Activated CD8-positive, alpha-beta T cell treated with anti-CD3 and anti-CD28 coated beads for 36 hours (primary cell): ENCODE results near the gene XRCC3. TPM values are rescaled to one million over a fixed set of nuclear protein-coding genes. Genes with fewer than 3 reads are reported as not detected.

Source experiments
- ATAC-seq: fragments of 200-7000 bp; cut with Tn5 transposase; one replicate; pipeline ENCODE4 v1.10.0; 2021; ENCODE audit warnings: mild to moderate bottlenecking, moderate library complexity
- CTCF ChIA-PET: fragments of 350-600 bp; sonication (Branson Sonifier 250); formaldehyde crosslinking; loops from one replicate; lab custom pipeline; 2021; ENCODE audit warnings: antibody characterized with exemption; lab: Charles Lee
- POLR2A ChIA-PET: fragments of 350-600 bp; sonication (Branson Sonifier 250); formaldehyde crosslinking; loops from one replicate; lab custom pipeline; 2021; ENCODE audit warnings: antibody characterized with exemption; lab: Charles Lee
- DNase-seq: peaks from one replicate; pipeline ENCODE4 v3.0.0-alpha.2; 2020
- H3K27ac Mint-ChIP-seq: one replicate; pipeline ENCODE4 v1.8.0; 2021; ENCODE audit warnings: mild to moderate bottlenecking, mixed read lengths
- H3K27me3 Mint-ChIP-seq: one replicate; pipeline ENCODE4 v1.8.0; 2021; ENCODE audit warnings: mixed read lengths
- H3K36me3 Mint-ChIP-seq: one replicate; pipeline ENCODE4 v1.8.0; 2021; ENCODE audit warnings: low read depth, mixed read lengths
- H3K4me1 Mint-ChIP-seq: one replicate; pipeline ENCODE4 v1.8.0; 2021; ENCODE audit warnings: low read depth, mixed read lengths
- H3K4me3 Mint-ChIP-seq: one replicate; pipeline ENCODE4 v1.8.0; 2021; ENCODE audit warnings: mild to moderate bottlenecking, moderate library complexity, mixed read lengths
- H3K9me3 Mint-ChIP-seq: one replicate; pipeline ENCODE4 v1.8.0; 2021; ENCODE audit warnings: mixed read lengths
- CTCF ChIP-seq: fragments of 200-600 bp; IDR thresholded peaks from one replicate; pipeline ENCODE4 v1.8.0; 2022; ENCODE audit warnings: antibody characterized with exemption, mild to moderate bottlenecking
- intact Hi-C: fragments of 100-400 bp; cut with micrococcal nuclease; formaldehyde crosslinking; loops from one replicate; pipeline ENCODE4 v1.10.0; 2022
- total RNA-seq, 2 experiments: library from RNA; stranded (reverse); gene quantifications; one replicate each; pipeline ENCODE4 v1.2.3, GENCODE V29; 2021

The XRCC3 gene
- total RNA-seq, 2 experiments from 2014 or later = 47.3 to 55.2 TPM

DNA sequence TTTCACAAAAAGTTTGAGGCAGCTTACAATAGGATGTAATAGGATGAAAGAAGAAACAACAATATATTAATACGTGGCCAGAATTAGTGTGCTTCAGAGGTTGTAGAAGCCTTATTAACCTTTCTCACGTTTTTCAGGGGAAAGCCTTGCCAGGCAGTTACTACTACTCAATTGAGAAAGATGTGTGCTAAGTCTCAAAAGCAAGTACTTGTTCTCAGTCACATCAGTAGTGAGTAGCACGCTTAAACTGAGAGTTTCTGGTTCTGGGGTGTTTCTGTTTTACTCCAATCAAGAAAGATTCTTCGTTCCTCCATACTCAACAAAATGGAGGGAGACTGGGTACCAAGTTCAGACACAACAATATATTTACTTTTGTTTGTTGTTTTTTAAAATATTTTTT lies 47.6 kb downstream of the XRCC3 start:
- no peak overlapping the region for H3K4me3 Mint-ChIP-seq
- peaks cover 34% of the 10 kb centered on the region for H3K36me3 Mint-ChIP-seq
- no peak for DNase-seq
- POLR2A ChIA-PET = no interaction called here
- H3K4me1 Mint-ChIP-seq = no peaks in the 10 kb centered on the region
- TF ChIP-seq CTCF = no peak
- no peaks in the 10 kb centered on the region for H3K27me3 Mint-ChIP-seq
- CTCF ChIA-PET = interaction anchor here (0.8 to 1.2 kb wide), 3 partner anchors 12 to 233 kb away, joined by 3 to 4 read pairs (median 3); no protein-coding TSS in a partner anchor
- no peak overlapping the region for H3K27ac Mint-ChIP-seq
- intact Hi-C loops = no loop called here
- no peak for ATAC-seq
- no peaks in the 10 kb centered on the region for H3K9me3 Mint-ChIP-seq

DNA sequence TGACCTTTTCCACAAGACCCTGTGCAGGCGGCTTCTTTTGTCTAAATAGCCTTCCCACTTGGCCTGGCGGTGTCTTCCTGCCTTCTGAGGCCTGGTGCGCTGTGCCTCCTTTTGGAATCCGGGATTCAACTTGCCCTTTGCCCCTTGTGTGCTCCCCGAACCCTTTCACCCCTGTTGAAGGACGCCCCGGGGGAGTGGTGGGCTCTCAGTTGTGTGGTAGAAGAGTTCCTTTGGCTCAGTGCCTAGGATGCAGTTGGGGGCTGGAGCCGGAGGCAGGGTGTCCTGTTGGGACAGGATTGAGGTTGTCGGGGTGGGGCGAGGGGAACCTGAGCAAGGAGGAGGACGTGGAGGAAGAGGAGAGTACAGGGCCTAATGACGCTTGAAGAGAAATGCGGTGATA lies 51.7 kb downstream of the XRCC3 start:
- Mint-ChIP-seq H3K27ac (peak overlapping the region; percentile 8), H3K4me1 (no peaks in the 10 kb centered on the region), H3K27me3 (no peaks in the 10 kb centered on the region), H3K36me3 (peaks cover 24% of the 10 kb centered on the region), H3K9me3 (no peaks in the 10 kb centered on the region), H3K4me3 (no peak overlapping the region)
- POLR2A ChIA-PET = no interaction called here
- ATAC-seq = no peak
- intact Hi-C loops = no loop called here
- no peak for DNase-seq
- CTCF ChIA-PET = interaction anchor here (1.4 kb wide), 1 partner anchor 17 kb away, joined by 3 read pairs; no protein-coding TSS in a partner anchor
- TF ChIP-seq CTCF = no peak

GRCh38 chr14:103662591-103662990 lies 52.7 kb downstream of the XRCC3 start:
- TF ChIP-seq CTCF = no peak
- H3K9me3 Mint-ChIP-seq = no peaks in the 10 kb centered on the region
- DNase-seq (no peak), ATAC-seq (no peak)
- ChIA-PET CTCF (interaction anchor here (1.4 kb wide), 1 partner anchor 18 kb away, joined by 3 read pairs; no protein-coding TSS in a partner anchor), POLR2A (no interaction called here)
- H3K27ac Mint-ChIP-seq = no peak overlapping the region
- no peaks in the 10 kb centered on the region for H3K4me1 Mint-ChIP-seq
- H3K36me3 Mint-ChIP-seq = peaks cover 22% of the 10 kb centered on the region
- intact Hi-C loops = no loop called here
- no peaks in the 10 kb centered on the region for H3K27me3 Mint-ChIP-seq
- no peak overlapping the region for H3K4me3 Mint-ChIP-seq

- Mint-ChIP-seq H3K4me3 (no peak overlapping the region), H3K9me3 (no peaks in the 10 kb centered on the region), H3K36me3 (peaks cover 20% of the 10 kb centered on the region), H3K27ac (no peak overlapping the region), H3K4me1 (no peaks in the 10 kb centered on the region), H3K27me3 (no peaks in the 10 kb centered on the region)
- ATAC-seq (no peak), DNase-seq (no peak)
- no peak for TF ChIP-seq CTCF
- CTCF ChIA-PET = no interaction called here
- intact Hi-C loops = no loop called here
- POLR2A ChIA-PET = no interaction called here
Measured at GRCh38 chr14:103662029-103662428, 53.2 kb downstream of the XRCC3 start.

GRCh38 chr14:103659631-103660030 lies 55.6 kb downstream of the XRCC3 start:
- Mint-ChIP-seq H3K4me3 (no peak overlapping the region), H3K4me1 (peaks cover 2% of the 10 kb centered on the region), H3K27me3 (no peaks in the 10 kb centered on the region), H3K27ac (no peak overlapping the region), H3K36me3 (peaks cover 25% of the 10 kb centered on the region), H3K9me3 (no peaks in the 10 kb centered on the region)
- ATAC-seq (no peak), DNase-seq (no peak)
- ChIA-PET CTCF (no interaction called here), POLR2A (no interaction called here)
- no peak for TF ChIP-seq CTCF
- intact Hi-C loops = no loop called here
